ENCODE results near the gene PEX7. TPM values are rescaled to one million over a fixed set of nuclear protein-coding genes. Genes with fewer than 3 reads are reported as not detected.
"Not testable (repeated sequence)": the region's sequence is repeated elsewhere in the genome, so short reads cannot be mapped to it uniquely, and the experiment has no call there.

The PEX7 gene
- total RNA-seq, 1 donor from 2014 or later, result 14.1 TPM

- intact Hi-C loops (cut with micrococcal nuclease), result no loop called here
- ATAC-seq (no peak), DNase-seq (no peak)
Measured at GRCh38 chr6:136926383-136926782, 104.0 kb downstream of the PEX7 start.

- intact Hi-C loops (cut with micrococcal nuclease), result no loop called here
- no peak for DNase-seq
- peak; percentile 43 for ATAC-seq
Measured at GRCh38 chr6:136927292-136927691, 104.9 kb downstream of the PEX7 start.

GRCh38 chr6:136930528-136930927 is 108.1 kb downstream of the PEX7 start:
- intact Hi-C loops (cut with micrococcal nuclease), result no loop called here
- ATAC-seq (no peak), DNase-seq (no peak)

- DNase-seq (no peak), ATAC-seq (no peak)
- intact Hi-C loops (cut with micrococcal nuclease), result no loop called here
Measured at GRCh38 chr6:136932599-136932998, 110.2 kb downstream of the PEX7 start.

GRCh38 chr6:136945072-136945471 is 122.7 kb downstream of the PEX7 start:
- ATAC-seq (no peak), DNase-seq (no peak)
- intact Hi-C loops (cut with micrococcal nuclease), result no loop called here

GRCh38 chr6:136945711-136946121 is 123.3 kb downstream of the PEX7 start:
- DNase-seq (no peak), ATAC-seq (no peak)
- intact Hi-C loops (cut with micrococcal nuclease), result no loop called here

- no peak for ATAC-seq
- intact Hi-C loops (cut with micrococcal nuclease), result no loop called here
- DNase-seq, result no peak
Measured at GRCh38 chr6:136947037-136947436, 124.6 kb downstream of the PEX7 start.

- intact Hi-C loops (cut with micrococcal nuclease); DNase-seq; ATAC-seq: not testable (repeated sequence)
Measured at GRCh38 chr6:136949957-136950356, 127.6 kb downstream of the PEX7 start.

GRCh38 chr6:136950436-136951126 is 128.2 kb downstream of the PEX7 start:
- intact Hi-C loops (cut with micrococcal nuclease), result no loop called here
- ATAC-seq, result no peak
- DNase-seq, result no peak

- intact Hi-C loops (cut with micrococcal nuclease), result no loop called here
- ATAC-seq (no peak), DNase-seq (no peak)
Measured at GRCh38 chr6:136952714-136953260, 130.4 kb downstream of the PEX7 start.

- ATAC-seq (no peak), DNase-seq (no peak)
- intact Hi-C loops (cut with micrococcal nuclease), result no loop called here
Measured at GRCh38 chr6:136955123-136955522, 132.7 kb downstream of the PEX7 start.

GRCh38 chr6:136956590-136957544 is 134.5 kb downstream of the PEX7 start:
- DNase-seq (no peak), ATAC-seq (no peak)
- intact Hi-C loops (cut with micrococcal nuclease), result no loop called here

GRCh38 chr6:136958168-136958567 is 135.8 kb downstream of the PEX7 start:
- DNase-seq, result no peak
- ATAC-seq, result no peak
- intact Hi-C loops (cut with micrococcal nuclease), result no loop called here

- DNase-seq (peak; percentile 37), ATAC-seq (no peak)
- intact Hi-C loops (cut with micrococcal nuclease), result no loop called here
Measured at GRCh38 chr6:136959471-136959891, 137.1 kb downstream of the PEX7 start.

- ATAC-seq; intact Hi-C loops (cut with micrococcal nuclease); DNase-seq: not testable (repeated sequence)
Measured at GRCh38 chr6:136959935-136960334, 137.5 kb downstream of the PEX7 start.

GRCh38 chr6:136960781-136961180 is 138.4 kb downstream of the PEX7 start:
- ATAC-seq (no peak), DNase-seq (no peak)
- intact Hi-C loops (cut with micrococcal nuclease), result no loop called here

GRCh38 chr6:136961848-136962247 is 139.5 kb downstream of the PEX7 start:
- ATAC-seq (no peak), DNase-seq (no peak)
- intact Hi-C loops (cut with micrococcal nuclease), result no loop called here

- ATAC-seq (peak; percentile 92), DNase-seq (peak; percentile 48)
- intact Hi-C loops (cut with micrococcal nuclease), result no loop called here
Measured at GRCh38 chr6:136962661-136963060, 140.3 kb downstream of the PEX7 start.

GRCh38 chr6:136963259-136963658 is 140.9 kb downstream of the PEX7 start:
- ATAC-seq, result peak; percentile 88
- intact Hi-C loops (cut with micrococcal nuclease), result no loop called here

More at GRCh38 chr6:136963259-136963658, 140.9 kb downstream of the PEX7 start:
- DNase-seq, result no peak
